Measurements from ENCODE around the gene DGKQ. TPM values are rescaled to one million over a fixed set of nuclear protein-coding genes. Genes with fewer than 3 reads are reported as not detected.

DGKQ gene
- total RNA-seq, 1 donor from 2014 or later: 15.0 TPM

- peaks cover 5% of the 10 kb centered on the region for H3K36me3 Mint-ChIP-seq (ENCODE audit: low read depth)
- H3K4me1 Mint-ChIP-seq: peaks cover 20% of the 10 kb centered on the region
- H3K27me3 Mint-ChIP-seq (ENCODE audit: low read depth): no peaks in the 10 kb centered on the region
- no peak for TF ChIP-seq CTCF (conservative IDR thresholded peaks at IDR 0.05)
- DNase-seq (ENCODE audit: low read depth, low spot score): no peak
- no peaks in the 10 kb centered on the region for H3K9me3 Mint-ChIP-seq
- H3K27ac Mint-ChIP-seq (ENCODE audit: unreplicated experiment): peak overlapping the region; percentile 67
- H3K4me3 Mint-ChIP-seq: no peak overlapping the region
These were observed 64.2 kb downstream of the DGKQ start for GRCh38 chr4:909131-909571.

Other genes with a start within 250 kb of the DGKQ start
- 2.0 and 2.5 TPM in 2 replicates for gene CPLX1, start 147.4 kb downstream of the DGKQ start, total RNA-seq
- 83.4 and 87.7 TPM in 2 replicates for gene GAK, start 41.3 kb downstream of the DGKQ start, total RNA-seq
- gene TMEM175, start 41.1 kb downstream of the DGKQ start, total RNA-seq: 15.2 and 22.1 TPM in 2 replicates
- 16.4 and 18.0 TPM in 2 replicates for gene IDUA, start 13.5 kb upstream of the DGKQ start, total RNA-seq
- gene SLC26A1, start 19.8 kb upstream of the DGKQ start, total RNA-seq: 0.27 and 0.84 TPM in 2 replicates
- 54.9 and 58.8 TPM in 2 replicates for gene FGFRL1, start 38.1 kb upstream of the DGKQ start, total RNA-seq
- 2.7 and 5.0 TPM in 2 replicates for gene RNF212, start 140.0 kb upstream of the DGKQ start, total RNA-seq
- gene SPON2, start 199.0 kb upstream of the DGKQ start, total RNA-seq: 2.3 and 4.1 TPM in 2 replicates